GM10248 (cell line): ENCODE results near the gene PAQR4.

ENCODE experiments used
- CTCF ChIA-PET: fragments of 300-600 bp; sonication (Branson Sonifier 250); formaldehyde crosslinking; extraction: SDS; loops from one replicate; lab custom pipeline; 2021; ENCODE audit warnings: antibody characterized with exemption; lab: Yijun Ruan, JAX
- POLR2A ChIA-PET: fragments of 350-650 bp; sonication (Branson Sonifier 250); formaldehyde crosslinking; extraction: SDS; loops from one replicate; lab custom pipeline; 2020; ENCODE audit warnings: antibody characterized with exemption; lab: Yijun Ruan, JAX
- DNase-seq: peaks from one replicate; pipeline ENCODE4 v3.0.0; 2012; ENCODE audit errors: extremely low spot score
- CTCF ChIP-seq: IDR thresholded peaks from 2 replicates; pipeline ENCODE4 v1.5.1; 2012; ENCODE audit warnings: mild to moderate bottlenecking, low read depth; ENCODE audit errors: extremely low read depth, missing control alignments, control extremely low read depth

Gene PAQR4

GRCh38 chr16:2986623-2987188 is 17.6 kb downstream of the PAQR4 start:
- ChIA-PET CTCF (no interaction called here), POLR2A (no interaction called here)
- no peak for DNase-seq
- no peak for TF ChIP-seq CTCF

GRCh38 chr16:2987286-2987685 is 18.1 kb downstream of the PAQR4 start:
- no peak for TF ChIP-seq CTCF
- POLR2A ChIA-PET = no interaction called here
- DNase-seq = no peak
- CTCF ChIA-PET = no interaction called here

GRCh38 chr16:2987833-2988232 is 18.7 kb downstream of the PAQR4 start:
- POLR2A ChIA-PET = no interaction called here
- TF ChIP-seq CTCF = no peak
- CTCF ChIA-PET = no interaction called here
- no peak for DNase-seq

- ChIA-PET POLR2A (no interaction called here), CTCF (no interaction called here)
- TF ChIP-seq CTCF = no peak
- DNase-seq = no peak
These were observed 19.5 kb downstream of the PAQR4 start for GRCh38 chr16:2988590-2989099.

GRCh38 chr16:2990891-2991290 is 21.7 kb downstream of the PAQR4 start:
- ChIA-PET CTCF (interaction anchor here (1.0 kb wide), 1 partner anchor 11 kb away, joined by 3 read pairs; no protein-coding TSS in a partner anchor), POLR2A (no interaction called here)
- TF ChIP-seq CTCF = no peak

GRCh38 chr16:2991566-2992261 is 22.6 kb downstream of the PAQR4 start:
- CTCF ChIA-PET = no interaction called here
- POLR2A ChIA-PET = no interaction called here
- TF ChIP-seq CTCF = no peak
- DNase-seq = no peak

More at GRCh38 chr16:2990891-2991290, 21.7 kb downstream of the PAQR4 start:
- DNase-seq = no peak
